HEK293T (cell line): Measurements from ENCODE around the gene ZCCHC24.

Experiments
- BHLHE40 ChIP-seq: fragments of 450-650 bp; IDR thresholded peaks from 2 replicates; pipeline ENCODE4 v1.6.1; 2016; ENCODE audit warnings: mild to moderate bottlenecking, moderate library complexity, borderline replicate concordance
- CTBP1 ChIP-seq: fragments of 450-650 bp; IDR thresholded peaks from 2 replicates; pipeline ENCODE4 v1.6.1; 2016; ENCODE audit warnings: borderline replicate concordance
- ELF4 ChIP-seq: fragments of 450-650 bp; IDR thresholded peaks from 2 replicates; pipeline ENCODE4 v1.6.1; 2017; ENCODE audit warnings: antibody characterized with exemption
- FOXA1 ChIP-seq: fragments of 450-650 bp; IDR thresholded peaks from 2 replicates; pipeline ENCODE4 v1.6.1; 2016; ENCODE audit warnings: mild to moderate bottlenecking
- LEF1 ChIP-seq: fragments of 450-650 bp; IDR thresholded peaks from 2 replicates; pipeline ENCODE4 v1.6.1; 2017; ENCODE audit warnings: mild to moderate bottlenecking, borderline replicate concordance
- PKNOX1 ChIP-seq: fragments of 450-650 bp; IDR thresholded peaks from 2 replicates; pipeline ENCODE4 v1.6.1; 2016
- SP1 ChIP-seq: fragments of 450-650 bp; IDR thresholded peaks from 2 replicates; pipeline ENCODE4 v1.6.1; 2017
- SUZ12 ChIP-seq: fragments of 450-650 bp; IDR thresholded peaks from 2 replicates; pipeline ENCODE4 v1.6.1; 2016; ENCODE audit warnings: mild to moderate bottlenecking
- TARDBP ChIP-seq: fragments of 450-650 bp; IDR thresholded peaks from 2 replicates; pipeline ENCODE4 v1.6.1; 2016
- ZNF384 ChIP-seq: fragments of 450-650 bp; IDR thresholded peaks from 2 replicates; pipeline ENCODE4 v1.6.1; 2016

GRCh38 chr10:79465341-79465740 is 19.9 kb upstream of the ZCCHC24 start:
- no peak for TF ChIP-seq CTBP1
- no peak for TF ChIP-seq PKNOX1
- TF ChIP-seq BHLHE40, result no peak
- no peak for TF ChIP-seq SP1
- no peak for TF ChIP-seq TARDBP
- no peak for TF ChIP-seq SUZ12
- no peak for TF ChIP-seq FOXA1
- no peak for TF ChIP-seq ZNF384
- no peak for TF ChIP-seq LEF1
- TF ChIP-seq ELF4, result no peak
